ENCODE data around the gene TRAF3IP3.

- TF ChIP-seq PKNOX1 (IDR thresholded peaks at IDR 0.05) (no peak), TARDBP (IDR thresholded peaks at IDR 0.05) (no peak)
These were observed 31.7 kb downstream of the TRAF3IP3 start for GRCh38 chr1:209787551-209787950.
